Cardiac fibroblast (primary cell): ENCODE results near the gene TIMM29.

ENCODE experiments used
- DNase-seq, 2 donors: peaks; one replicate each; pipeline versions ENCODE4 v3.0.0 to v3.0.0-alpha.2; 2010; ENCODE audit warnings: low read depth in 2 of 2
- H3K4me3 ChIP-seq, 2 donors: replicated peaks in 1 of 2; 1 replicate in 1 of 2; 2 replicates in 1 of 2; pipeline ENCODE4 v1.5.1; 2011; ENCODE audit warnings: low read depth in 2 of 2, low read length in 2 of 2, mild to moderate bottlenecking in 2 of 2, moderate library complexity in 1 of 2
- CTCF ChIP-seq: IDR thresholded peaks from one replicate; pipeline ENCODE4 v1.5.1; 2011; ENCODE audit warnings: low read depth, mild to moderate bottlenecking, low read length, inconsistent platforms

The TIMM29 gene

GRCh38 chr19:10912619-10913018, 16.0 kb upstream of the TIMM29 start:
- no peak for DNase-seq
- no peak for TF ChIP-seq CTCF

GRCh38 chr19:10913716-10914340, 14.8 kb upstream of the TIMM29 start:
- TF ChIP-seq CTCF, result no peak
- DNase-seq, result no peak
- no peak overlapping the region for H3K4me3 ChIP-seq

More at GRCh38 chr19:10912619-10913018, 16.0 kb upstream of the TIMM29 start:
- H3K4me3 ChIP-seq, result no peak overlapping the region

- peak; percentile 22 for TF ChIP-seq CTCF
- DNase-seq, result peak; percentile 66 to 87
- H3K4me3 ChIP-seq, result no peak overlapping the region
These were observed 13.2 kb upstream of the TIMM29 start for GRCh38 chr19:10915130-10916091.

- DNase-seq, result no peak
- no peak for TF ChIP-seq CTCF
- H3K4me3 ChIP-seq, result no peak overlapping the region
These were observed 12.0 kb upstream of the TIMM29 start for GRCh38 chr19:10916602-10917001.

GRCh38 chr19:10918359-10918758, 10.3 kb upstream of the TIMM29 start:
- DNase-seq, result no peak
- TF ChIP-seq CTCF, result no peak
- H3K4me3 ChIP-seq, result no peak overlapping the region

- no peak for DNase-seq
- no peak for TF ChIP-seq CTCF
- no peak overlapping the region for H3K4me3 ChIP-seq
These were observed 9.0 kb upstream of the TIMM29 start for GRCh38 chr19:10919352-10920287.
